Activated CD4-positive, CD25-positive, alpha-beta regulatory T cell treated with anti-CD3 and anti-CD28 coated beads, Interleukin-2, amount 50 U/mL, for 72 hours (primary cell): Measurements from ENCODE around the gene CLEC4G.
"Not testable (repeated sequence)": the region's sequence is repeated elsewhere in the genome, so short reads cannot be mapped to it uniquely, and the experiment has no call there.

Experiments used
- DNase-seq: peaks from one replicate; pipeline ENCODE4 v3.0.0; 2021

CLEC4G gene, protein sequence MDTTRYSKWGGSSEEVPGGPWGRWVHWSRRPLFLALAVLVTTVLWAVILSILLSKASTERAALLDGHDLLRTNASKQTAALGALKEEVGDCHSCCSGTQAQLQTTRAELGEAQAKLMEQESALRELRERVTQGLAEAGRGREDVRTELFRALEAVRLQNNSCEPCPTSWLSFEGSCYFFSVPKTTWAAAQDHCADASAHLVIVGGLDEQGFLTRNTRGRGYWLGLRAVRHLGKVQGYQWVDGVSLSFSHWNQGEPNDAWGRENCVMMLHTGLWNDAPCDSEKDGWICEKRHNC

DNA sequence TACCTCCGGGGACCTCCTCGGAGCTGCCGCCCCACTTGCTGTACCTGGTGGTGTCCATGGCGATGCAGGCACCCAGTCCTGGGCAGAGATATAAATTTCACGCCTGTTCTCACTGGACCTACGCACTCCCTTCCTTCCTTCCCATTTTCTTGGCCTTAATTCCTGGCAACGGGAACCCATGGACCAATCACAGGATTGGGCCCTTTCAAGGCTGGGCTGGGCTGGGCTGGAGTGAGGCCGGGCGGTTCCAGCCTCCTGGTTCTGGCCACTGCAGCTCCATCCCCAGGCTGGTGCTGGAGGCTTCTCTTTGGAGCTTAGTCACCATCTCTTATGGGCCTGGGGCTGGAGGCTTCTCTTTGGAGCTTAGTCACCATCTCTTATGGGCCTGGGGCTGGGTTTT, at the start of gene CLEC4G:
Gene CLEC4G, minus strand, starts transcription at position 66 of the 400 bp plus-strand sequence. Its CDS starts 8 bp downstream, at position 58.
- no peak for DNase-seq

GRCh38 chr19:7781157-7781556, 49.2 kb upstream of the CLEC4G start:
- DNase-seq, result no peak

- DNase-seq, result no peak
Observed at GRCh38 chr19:7779631-7780486, 47.9 kb upstream of the CLEC4G start.

GRCh38 chr19:7778081-7778480, 46.2 kb upstream of the CLEC4G start:
- no peak for DNase-seq

DNA sequence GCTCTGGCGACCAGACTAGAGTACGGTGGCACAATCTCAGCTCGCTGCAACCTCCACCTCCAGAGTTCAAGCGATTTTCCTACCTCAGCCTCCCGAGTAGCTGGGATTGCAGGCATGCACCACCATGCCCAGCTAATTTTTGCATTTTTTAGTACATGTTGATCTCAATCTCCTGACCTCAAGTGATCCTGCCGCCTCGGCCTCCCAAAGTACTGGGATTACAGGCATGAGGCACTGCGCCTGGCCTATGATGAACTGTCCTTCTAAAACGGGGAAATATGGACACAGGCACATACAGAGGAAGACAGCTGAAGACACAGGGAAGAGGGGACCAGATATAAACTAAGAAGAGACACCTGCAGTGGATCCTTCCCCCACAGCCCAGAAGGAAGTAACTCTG, 43.9 kb upstream of the CLEC4G start:
- DNase-seq, result no peak

GRCh38 chr19:7773841-7774240, 41.9 kb upstream of the CLEC4G start:
- no peak for DNase-seq

GRCh38 chr19:7772752-7773291, 40.9 kb upstream of the CLEC4G start:
- DNase-seq, result no peak

DNA sequence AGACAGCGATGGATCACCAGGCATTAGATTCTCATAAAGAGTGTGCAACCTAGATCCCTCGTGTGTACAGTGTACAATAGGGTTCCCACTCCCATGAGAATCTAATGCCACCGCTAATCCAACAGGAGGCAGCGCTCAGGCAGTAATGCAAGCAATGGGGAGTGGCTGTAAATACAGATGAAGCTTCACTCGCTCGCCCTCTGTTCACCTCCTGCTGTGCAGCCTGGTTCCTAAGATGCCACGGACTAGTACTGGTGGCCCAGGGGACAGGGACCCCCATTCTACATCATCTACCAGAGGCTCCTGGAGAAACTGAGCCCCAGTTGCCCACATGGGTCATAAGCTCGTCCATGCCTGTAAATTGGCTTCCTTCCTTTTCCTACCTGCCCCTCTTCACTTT, 39.2 kb upstream of the CLEC4G start:
- no peak for DNase-seq

DNA sequence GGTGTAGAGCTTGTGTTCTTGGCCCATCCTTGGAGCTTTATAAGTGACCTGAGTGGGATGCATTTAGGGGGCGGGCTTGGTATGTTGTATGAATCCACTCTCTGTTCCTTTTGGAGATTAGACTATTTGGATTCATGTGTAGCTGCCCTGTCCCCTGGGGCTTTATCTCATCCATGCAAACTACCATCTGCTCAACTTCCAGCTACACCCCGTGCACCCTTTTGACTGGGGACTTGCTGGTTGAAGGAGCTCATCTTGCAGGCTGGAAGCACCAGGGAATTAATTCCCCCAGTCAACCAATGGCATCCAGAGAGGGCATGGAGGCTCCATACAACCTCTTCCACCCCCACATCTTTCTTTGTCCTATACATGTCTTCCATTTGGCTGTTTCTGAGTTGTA, 37.3 kb upstream of the CLEC4G start:
- DNase-seq, result no peak

- DNase-seq, result no peak
Observed at GRCh38 chr19:7767487-7767886, 35.6 kb upstream of the CLEC4G start.

DNA sequence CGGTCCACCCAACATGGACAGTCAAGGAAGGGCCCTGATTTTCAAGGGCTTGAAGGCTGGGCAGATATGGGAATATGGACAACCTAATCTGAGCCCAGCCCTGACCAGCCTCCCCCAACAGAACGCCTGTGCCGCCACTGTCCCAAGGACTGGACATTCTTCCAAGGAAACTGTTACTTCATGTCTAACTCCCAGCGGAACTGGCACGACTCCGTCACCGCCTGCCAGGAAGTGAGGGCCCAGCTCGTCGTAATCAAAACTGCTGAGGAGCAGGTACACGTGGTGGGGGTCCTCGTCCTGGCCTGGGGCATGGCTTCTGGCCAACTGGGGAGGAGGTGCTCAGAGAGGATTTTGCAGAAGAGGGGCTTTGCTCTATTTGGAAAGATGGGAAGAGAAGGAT, 34.6 kb upstream of the CLEC4G start:
- no peak for DNase-seq

GRCh38 chr19:7765043-7765442, 33.1 kb upstream of the CLEC4G start:
- not testable (repeated sequence) for DNase-seq

DNA sequence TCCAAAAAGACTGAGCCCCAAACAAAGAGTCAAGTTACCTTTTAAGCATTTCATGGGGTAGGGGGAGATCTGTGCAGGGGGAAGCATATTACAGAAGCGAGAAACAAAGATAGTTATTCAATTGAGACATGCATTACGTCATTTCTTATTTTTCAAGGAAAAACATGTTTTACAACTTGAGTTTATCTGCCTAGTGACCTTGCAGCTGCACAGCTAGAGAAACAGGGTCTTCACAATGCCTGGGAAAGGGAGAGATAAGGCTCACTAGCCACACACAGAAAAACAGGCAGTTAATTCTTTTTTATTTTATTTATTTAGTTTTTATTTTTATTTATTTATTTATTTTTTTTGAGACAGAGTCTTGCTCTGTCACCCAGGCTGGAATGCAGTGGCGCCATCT, 32.2 kb upstream of the CLEC4G start:
- not testable (repeated sequence) for DNase-seq

DNA sequence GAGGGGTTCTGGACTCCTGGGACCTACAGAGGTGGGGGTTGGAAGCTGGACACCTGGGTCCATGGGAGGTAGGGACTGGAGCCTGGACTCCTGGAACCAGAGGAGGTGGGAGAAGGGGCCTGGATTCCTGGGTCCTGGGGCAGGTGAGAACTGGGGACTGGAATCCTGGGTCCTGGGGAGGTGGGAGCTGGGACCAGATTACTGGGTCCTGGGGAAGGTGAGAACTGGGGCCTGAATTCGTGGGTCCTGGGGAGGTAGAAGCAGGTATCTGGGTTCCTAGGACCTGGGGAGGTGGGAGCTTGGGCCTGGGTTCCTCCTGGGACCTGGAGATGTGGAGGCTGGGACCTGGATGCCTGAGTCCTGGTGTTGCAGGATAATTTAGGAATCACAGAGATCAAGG, 31.8 kb upstream of the CLEC4G start:
- no peak for DNase-seq

- DNase-seq, result no peak
Observed at GRCh38 chr19:7762719-7763293, 30.9 kb upstream of the CLEC4G start, which contains the start of gene CLEC4M. Gene CLEC4M (plus strand): TSS chr19:7763243. CDS start chr19:7763267, 24 bp downstream.

- DNase-seq, result no peak
Observed at GRCh38 chr19:7759156-7759555, 27.2 kb upstream of the CLEC4G start.

DNA sequence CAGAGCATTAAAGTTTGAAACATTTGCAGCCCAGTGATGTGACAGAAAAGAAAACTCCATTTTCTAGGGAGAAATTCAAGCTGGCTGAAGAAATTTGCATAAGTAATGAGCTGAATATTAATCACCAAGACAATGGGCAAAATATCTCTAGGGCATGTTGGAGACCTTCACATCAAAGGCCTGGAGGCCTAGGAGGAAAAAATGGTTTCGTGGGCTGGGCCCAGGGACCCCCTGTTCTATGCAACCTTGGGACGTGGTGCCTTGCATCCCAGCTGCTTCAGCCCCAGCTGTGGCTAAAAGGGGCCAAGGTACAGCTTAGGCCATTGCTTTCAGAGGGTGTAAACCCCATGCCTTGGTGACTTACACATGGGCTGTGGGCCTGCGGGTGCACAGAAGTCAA, 25.4 kb upstream of the CLEC4G start:
- DNase-seq, result no peak

DNA sequence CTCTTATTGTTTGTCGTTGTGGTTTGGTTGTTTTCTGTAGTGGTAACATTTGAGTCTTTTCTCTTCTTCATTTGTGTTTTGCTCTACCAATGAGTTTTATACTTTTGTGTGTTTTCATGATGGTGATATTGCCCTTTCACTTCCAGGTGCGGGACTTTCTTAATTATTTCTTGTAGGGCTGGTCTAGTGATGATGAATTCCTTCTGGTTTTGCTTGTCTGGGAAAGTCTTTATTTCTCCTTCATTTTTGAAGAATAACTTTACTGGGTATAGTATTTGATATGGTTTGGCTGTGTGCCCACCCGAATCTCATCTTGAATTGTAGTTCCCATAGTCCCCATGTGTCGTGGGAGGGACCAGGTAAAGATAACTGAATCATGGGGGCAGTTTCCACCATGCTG, 24.3 kb upstream of the CLEC4G start:
- DNase-seq, result no peak

- peak; percentile 41 for DNase-seq
Observed at GRCh38 chr19:7751157-7751783, 19.4 kb upstream of the CLEC4G start.

DNA sequence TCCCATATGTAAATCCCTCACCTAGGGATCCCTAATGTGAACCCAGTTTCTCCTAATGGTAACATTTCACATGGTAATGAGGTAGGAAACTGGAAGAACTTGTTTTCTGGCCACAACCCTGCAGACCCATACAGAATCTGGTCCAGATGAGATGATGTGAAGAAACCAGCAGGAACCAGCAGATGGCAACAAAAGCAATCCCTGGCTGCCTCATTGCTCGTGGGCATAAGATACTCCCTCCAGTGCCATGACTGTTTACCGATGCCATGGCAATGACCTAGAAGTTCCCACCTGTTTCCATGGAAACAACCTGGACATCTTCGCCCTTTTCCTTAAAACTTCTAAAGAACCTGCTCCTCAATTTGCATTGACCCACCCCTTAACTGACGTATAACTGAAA, 16.8 kb upstream of the CLEC4G start:
- peak; percentile 1 for DNase-seq

GRCh38 chr19:7748171-7748570, 16.3 kb upstream of the CLEC4G start:
- no peak for DNase-seq

GRCh38 chr19:7746903-7747884, 15.3 kb upstream of the CLEC4G start, which contains the start of gene CD209:
Gene CD209 (minus strand): TSS chr19:7747534. CDS start chr19:7747511, 23 bp downstream.
- DNase-seq, result no peak
